ENCODE measurements around the gene BTBD10.

Gene BTBD10

GRCh38 chr11:13339195-13340153 lies 123.5 kb downstream of the BTBD10 start:
- no peak for DNase-seq (ENCODE audit: low read depth in 3 of 3, low spot score in 1 of 3)

GRCh38 chr11:13338427-13339069 lies 124.5 kb downstream of the BTBD10 start:
- no peak for DNase-seq (ENCODE audit: low read depth in 3 of 3, low spot score in 1 of 3)

GRCh38 chr11:13338019-13338426 lies 125.0 kb downstream of the BTBD10 start:
- DNase-seq (ENCODE audit: low read depth in 3 of 3, low spot score in 1 of 3): no peak
